Loucy (cell line): ENCODE measurements around the gene SLC22A1.
"Not testable (repeated sequence)": the region's sequence is repeated elsewhere in the genome, so short reads cannot be mapped to it uniquely, and the experiment has no call there.

Experiments used
- H2AFZ ChIP-seq: fragments of 200-600 bp; sonication (generic); 2 replicates; pipeline ENCODE4 v1.6.0; 2016; ENCODE audit warnings: antibody characterized with exemption, mild to moderate bottlenecking, low read length, moderate library complexity
- H3F3A ChIP-seq: fragments of 200-600 bp; 2 replicates; pipeline ENCODE4 v1.6.0; 2016; ENCODE audit warnings: antibody characterized with exemption, low read depth, mild to moderate bottlenecking
- H3K27me3 ChIP-seq: fragments of 200-600 bp; sonication (generic); 2 replicates; pipeline ENCODE4 v1.6.1; 2014; ENCODE audit warnings: low read length, mild to moderate bottlenecking; ENCODE audit not compliant: insufficient read depth, poor library complexity, severe bottlenecking
- H3K36me3 ChIP-seq: fragments of 200-600 bp; sonication (generic); 2 replicates; pipeline ENCODE4 v1.6.1; 2016; ENCODE audit warnings: low read length; ENCODE audit not compliant: insufficient read depth
- H3K4me1 ChIP-seq: fragments of 200-600 bp; sonication (generic); 2 replicates; pipeline ENCODE4 v1.5.1; 2014; ENCODE audit warnings: low read length, mild to moderate bottlenecking; ENCODE audit not compliant: insufficient read depth, poor library complexity, severe bottlenecking
- H3K4me2 ChIP-seq: fragments of 200-600 bp; sonication (generic); 2 replicates; pipeline ENCODE4 v1.6.0; 2014; ENCODE audit warnings: antibody characterized with exemption, low read length, low read depth, mild to moderate bottlenecking; ENCODE audit not compliant: poor library complexity, severe bottlenecking
- H3K4me3 ChIP-seq: fragments of 200-600 bp; sonication (generic); 2 replicates; pipeline ENCODE4 v1.5.1; 2014; ENCODE audit warnings: low read length, mild to moderate bottlenecking, mixed read lengths; ENCODE audit not compliant: poor library complexity, severe bottlenecking
- H3K79me2 ChIP-seq: fragments of 200-600 bp; sonication (generic); 2 replicates; pipeline ENCODE4 v1.6.1; 2014; ENCODE audit warnings: low read length; ENCODE audit not compliant: insufficient read depth
- H3K9ac ChIP-seq: fragments of 200-600 bp; sonication (generic); 2 replicates; pipeline ENCODE4 v1.6.0; 2014; ENCODE audit warnings: mild to moderate bottlenecking, low read depth, low read length, moderate library complexity; ENCODE audit not compliant: poor library complexity, severe bottlenecking
- H3K9me2 ChIP-seq: fragments of 200-600 bp; sonication (generic); replicated peaks from 2 replicates; pipeline ENCODE4 v1.6.1; 2016; ENCODE audit warnings: low read depth, low read length, mixed read lengths
- H3K9me3 ChIP-seq: fragments of 200-600 bp; sonication (generic); 2 replicates; pipeline ENCODE4 v1.6.1; 2014; ENCODE audit warnings: mild to moderate bottlenecking, antibody characterized with exemption, low read length, low read depth; ENCODE audit not compliant: insufficient read depth
- H4K20me1 ChIP-seq: fragments of 200-600 bp; sonication (generic); 2 replicates; pipeline ENCODE4 v1.6.0; 2014; ENCODE audit warnings: antibody characterized with exemption, low read length, mild to moderate bottlenecking; ENCODE audit not compliant: insufficient read depth, poor library complexity, severe bottlenecking
- CTCF ChIP-seq: fragments of 200-600 bp; sonication (generic); conservative IDR thresholded peaks from 2 replicates; pipeline ENCODE4 v1.5.1; 2014; ENCODE audit warnings: mild to moderate bottlenecking, antibody characterized with exemption, low read length
- EZH2phosphoT487 ChIP-seq: fragments of 200-600 bp; IDR thresholded peaks from 2 replicates; pipeline ENCODE4 v1.6.1; 2018; ENCODE audit warnings: antibody characterized with exemption, mild to moderate bottlenecking, moderate library complexity, borderline replicate concordance

SLC22A1 gene

GRCh38 chr6:160132776-160133338 is 11.2 kb downstream of the SLC22A1 start:
- H3K4me3 ChIP-seq: no peak overlapping the region
- H3K27me3 ChIP-seq: no peaks in the 10 kb centered on the region
- H3K36me3 ChIP-seq: no peaks in the 10 kb centered on the region
- H3K9me3 ChIP-seq: no peaks in the 10 kb centered on the region
- H4K20me1 ChIP-seq: no peaks in the 10 kb centered on the region
- no peak overlapping the region for H2AFZ ChIP-seq
- no peak overlapping the region for H3K4me2 ChIP-seq
- TF ChIP-seq EZH2phosphoT487 (no peak), CTCF (no peak)
- no peaks in the 10 kb centered on the region for H3K9me2 ChIP-seq
- no peaks in the 10 kb centered on the region for H3K4me1 ChIP-seq
- H3K79me2 ChIP-seq: no peaks in the 10 kb centered on the region
- H3F3A ChIP-seq: no peaks in the 10 kb centered on the region
- H3K9ac ChIP-seq: no peak overlapping the region

GRCh38 chr6:160133441-160134336 is 12.1 kb downstream of the SLC22A1 start:
- TF ChIP-seq EZH2phosphoT487 (no peak), CTCF (no peak)
- no peak overlapping the region for H3K9ac ChIP-seq
- H3K4me1 ChIP-seq: no peaks in the 10 kb centered on the region
- H3K27me3 ChIP-seq: no peaks in the 10 kb centered on the region
- no peaks in the 10 kb centered on the region for H3K9me2 ChIP-seq
- H2AFZ ChIP-seq: no peak overlapping the region
- no peak overlapping the region for H3K4me2 ChIP-seq
- H3K4me3 ChIP-seq: no peak overlapping the region
- H3K79me2 ChIP-seq: no peaks in the 10 kb centered on the region
- H3K9me3 ChIP-seq: no peaks in the 10 kb centered on the region
- no peaks in the 10 kb centered on the region for H4K20me1 ChIP-seq
- no peaks in the 10 kb centered on the region for H3F3A ChIP-seq
- no peaks in the 10 kb centered on the region for H3K36me3 ChIP-seq

GRCh38 chr6:160134337-160134751 is 12.7 kb downstream of the SLC22A1 start:
- not testable (repeated sequence) for H3K4me3 ChIP-seq, H3K4me1 ChIP-seq, H3K79me2 ChIP-seq, H4K20me1 ChIP-seq, H3K9me2 ChIP-seq, H3K4me2 ChIP-seq, H3K9ac ChIP-seq, H3K36me3 ChIP-seq, H3F3A ChIP-seq, H2AFZ ChIP-seq, H3K27me3 ChIP-seq, H3K9me3 ChIP-seq
